Endodermal cell (in vitro differentiated cells): Measurements from ENCODE around the gene FAXC. TPM values are rescaled to one million over a fixed set of nuclear protein-coding genes. Genes with fewer than 3 reads are reported as not detected.

ENCODE experiments used
- DNase-seq: peaks from one replicate; pipeline ENCODE4 v3.0.0-alpha.2; 2017
- H3K27ac ChIP-seq: 2 replicates; pipeline ENCODE4 v1.5.1; 2013; ENCODE audit warnings: mild to moderate bottlenecking, low read depth, low read length, moderate library complexity
- H3K27me3 ChIP-seq: 2 replicates; pipeline ENCODE4 v1.6.1; 2013; ENCODE audit warnings: mild to moderate bottlenecking, low read length, moderate library complexity; ENCODE audit not compliant: insufficient read depth, control insufficient read depth, poor library complexity, severe bottlenecking
- H3K36me3 ChIP-seq: 2 replicates; pipeline ENCODE4 v1.7.0; 2013; ENCODE audit warnings: mild to moderate bottlenecking, low read length, moderate library complexity; ENCODE audit not compliant: control insufficient read depth, insufficient read depth
- H3K4me1 ChIP-seq: one replicate; pipeline ENCODE4 v1.7.0; 2013; ENCODE audit warnings: low read length; ENCODE audit not compliant: control insufficient read depth, insufficient read depth
- H3K4me3 ChIP-seq: 2 replicates; pipeline ENCODE4 v1.5.1; 2013; ENCODE audit warnings: mild to moderate bottlenecking, low read length, moderate library complexity
- H3K9ac ChIP-seq: 2 replicates; pipeline ENCODE4 v1.6.1; 2013; ENCODE audit warnings: mild to moderate bottlenecking, low read length, moderate library complexity; ENCODE audit not compliant: poor library complexity, severe bottlenecking; ENCODE audit errors: extremely low read depth
- H3K9me3 ChIP-seq: 2 replicates; pipeline ENCODE4 v1.6.1; 2013; ENCODE audit warnings: mild to moderate bottlenecking, low read length, moderate library complexity; ENCODE audit not compliant: control insufficient read depth
- H3K27ac Mint-ChIP-seq: 2 replicates; pipeline ENCODE4 v1.8.0; 2020; ENCODE audit warnings: mixed read lengths
- H3K27me3 Mint-ChIP-seq: 2 replicates; pipeline ENCODE4 v1.8.0; 2021; ENCODE audit warnings: mild to moderate bottlenecking, mixed read lengths; ENCODE audit not compliant: insufficient read depth
- H3K36me3 Mint-ChIP-seq: 2 replicates; pipeline ENCODE4 v1.8.0; 2020; ENCODE audit warnings: low read depth, mixed read lengths
- H3K4me1 Mint-ChIP-seq: 2 replicates; pipeline ENCODE4 v1.8.0; 2020; ENCODE audit warnings: mixed read lengths
- H3K4me3 Mint-ChIP-seq: 2 replicates; pipeline ENCODE4 v1.8.0; 2020; ENCODE audit warnings: mild to moderate bottlenecking, moderate library complexity, mixed read lengths
- H3K9me3 Mint-ChIP-seq: 2 replicates; pipeline ENCODE4 v1.8.0; 2020; ENCODE audit warnings: mild to moderate bottlenecking, mixed read lengths
- WGBS, 2 experiments: methylation state at CpG; one replicate each; pipeline versions ENCODE4 v1.1.5 to v1.1.7; 2013; ENCODE audit warnings: missing lambda C conversion rate in 2 of 2, mixed read lengths in 1 of 2; ENCODE audit not compliant: insufficient coverage in 1 of 2, insufficient read length in 1 of 2; 5-methylcytosine and 5-hydroxymethylcytosine counted together
- total RNA-seq, 2 donors: library from RNA; stranded (reverse); fragmentation: NEBNext Ultra II Directional in 1 of 2; extraction: Animal tissue kit (Norgen Biotek cat#: 25700) in 1 of 2; gene quantifications; 2 replicates in 1 of 2; 3 replicates in 1 of 2; pipeline ENCODE4 v1.2.1, GENCODE V29; 2021
- TF ChIP-seq, protein P1 (sequence below): fragments of 200-600 bp; sonication (generic); conservative IDR thresholded peaks from 2 replicates; pipeline ENCODE4 v1.5.0; 2021; ENCODE audit warnings: antibody characterized with exemption, mild to moderate bottlenecking

FAXC gene
- total RNA-seq, 2 donors from 2014 or later, result 8.8 to 19.5 TPM

DNA sequence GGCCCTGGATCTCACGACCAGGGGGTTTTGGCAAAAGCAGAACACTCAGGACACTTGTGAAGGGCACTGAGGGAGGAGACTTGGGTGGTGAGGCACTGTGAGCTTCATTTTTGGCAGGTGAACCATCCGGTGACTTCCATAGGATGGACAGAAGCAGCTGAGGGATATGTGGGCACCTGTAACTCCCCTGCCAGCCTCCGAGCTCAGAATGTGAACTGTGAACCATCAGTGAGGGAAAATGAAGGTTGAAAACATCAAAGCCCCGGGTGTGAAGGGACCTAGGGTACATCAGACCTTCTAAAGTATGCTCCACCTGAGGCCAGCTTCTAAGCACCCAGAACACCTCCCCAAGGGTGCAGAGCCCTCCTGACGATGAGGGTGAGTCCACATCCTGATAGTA is 53.2 kb downstream of the FAXC start:
- 90 to 100% methylated on average over 4 to 5 of the region's 5 CpGs for WGBS, 2 experiments
- H3K27me3 Mint-ChIP-seq, result no peaks in the 10 kb centered on the region
- no peaks in the 10 kb centered on the region for H3K36me3 Mint-ChIP-seq
- no peaks in the 10 kb centered on the region for H3K4me1 Mint-ChIP-seq
- H3K4me1 ChIP-seq, result no peaks in the 10 kb centered on the region
- H3K27ac ChIP-seq, result no peak overlapping the region
- no peak overlapping the region for H3K27ac Mint-ChIP-seq
- TF ChIP-seq, protein P1, sequence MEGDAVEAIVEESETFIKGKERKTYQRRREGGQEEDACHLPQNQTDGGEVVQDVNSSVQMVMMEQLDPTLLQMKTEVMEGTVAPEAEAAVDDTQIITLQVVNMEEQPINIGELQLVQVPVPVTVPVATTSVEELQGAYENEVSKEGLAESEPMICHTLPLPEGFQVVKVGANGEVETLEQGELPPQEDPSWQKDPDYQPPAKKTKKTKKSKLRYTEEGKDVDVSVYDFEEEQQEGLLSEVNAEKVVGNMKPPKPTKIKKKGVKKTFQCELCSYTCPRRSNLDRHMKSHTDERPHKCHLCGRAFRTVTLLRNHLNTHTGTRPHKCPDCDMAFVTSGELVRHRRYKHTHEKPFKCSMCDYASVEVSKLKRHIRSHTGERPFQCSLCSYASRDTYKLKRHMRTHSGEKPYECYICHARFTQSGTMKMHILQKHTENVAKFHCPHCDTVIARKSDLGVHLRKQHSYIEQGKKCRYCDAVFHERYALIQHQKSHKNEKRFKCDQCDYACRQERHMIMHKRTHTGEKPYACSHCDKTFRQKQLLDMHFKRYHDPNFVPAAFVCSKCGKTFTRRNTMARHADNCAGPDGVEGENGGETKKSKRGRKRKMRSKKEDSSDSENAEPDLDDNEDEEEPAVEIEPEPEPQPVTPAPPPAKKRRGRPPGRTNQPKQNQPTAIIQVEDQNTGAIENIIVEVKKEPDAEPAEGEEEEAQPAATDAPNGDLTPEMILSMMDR, result no peak
- no peaks in the 10 kb centered on the region for H3K27me3 ChIP-seq
- no peaks in the 10 kb centered on the region for H3K36me3 ChIP-seq
- H3K9ac ChIP-seq, result no peak overlapping the region
- no peaks in the 10 kb centered on the region for H3K9me3 ChIP-seq
- no peak for DNase-seq
- H3K9me3 Mint-ChIP-seq, result no peaks in the 10 kb centered on the region
- H3K4me3 Mint-ChIP-seq, result no peak overlapping the region
- H3K4me3 ChIP-seq, result no peak overlapping the region

DNA sequence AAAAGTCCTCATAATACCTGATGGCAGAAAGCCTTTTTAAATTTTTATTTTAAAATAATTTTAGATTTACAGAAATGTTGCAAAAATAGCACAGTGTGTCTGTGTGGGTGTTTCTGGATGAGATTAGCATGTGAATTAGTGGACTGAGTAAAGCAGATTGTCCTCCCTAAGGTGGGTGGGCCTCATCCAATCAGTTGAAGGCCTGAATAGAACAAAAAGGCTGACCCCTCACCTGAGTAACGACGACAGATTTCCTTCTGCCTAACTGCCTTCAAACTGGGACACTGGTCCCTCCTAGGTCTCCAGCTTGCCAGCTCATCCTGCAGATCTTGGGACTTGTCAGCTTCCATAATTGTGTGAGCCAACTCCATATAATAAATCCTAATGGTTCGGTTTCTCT is 54.2 kb downstream of the FAXC start:
- peaks cover 3% of the 10 kb centered on the region for H3K36me3 Mint-ChIP-seq
- H3K27me3 ChIP-seq, result no peaks in the 10 kb centered on the region
- no peak overlapping the region for H3K9ac ChIP-seq
- H3K4me3 ChIP-seq, result no peak overlapping the region
- no peak overlapping the region for H3K27ac ChIP-seq
- H3K27me3 Mint-ChIP-seq, result no peaks in the 10 kb centered on the region
- TF ChIP-seq, protein P1, result no peak
- WGBS, 2 experiments, result 86 to 94% methylated on average over 2 to 3 of the region's 3 CpGs
- H3K4me1 Mint-ChIP-seq, result no peaks in the 10 kb centered on the region
- H3K9me3 ChIP-seq, result no peaks in the 10 kb centered on the region
- no peaks in the 10 kb centered on the region for H3K9me3 Mint-ChIP-seq
- no peaks in the 10 kb centered on the region for H3K4me1 ChIP-seq
- H3K36me3 ChIP-seq, result no peaks in the 10 kb centered on the region
- H3K27ac Mint-ChIP-seq, result no peak overlapping the region
- H3K4me3 Mint-ChIP-seq, result no peak overlapping the region
- no peak for DNase-seq

DNA sequence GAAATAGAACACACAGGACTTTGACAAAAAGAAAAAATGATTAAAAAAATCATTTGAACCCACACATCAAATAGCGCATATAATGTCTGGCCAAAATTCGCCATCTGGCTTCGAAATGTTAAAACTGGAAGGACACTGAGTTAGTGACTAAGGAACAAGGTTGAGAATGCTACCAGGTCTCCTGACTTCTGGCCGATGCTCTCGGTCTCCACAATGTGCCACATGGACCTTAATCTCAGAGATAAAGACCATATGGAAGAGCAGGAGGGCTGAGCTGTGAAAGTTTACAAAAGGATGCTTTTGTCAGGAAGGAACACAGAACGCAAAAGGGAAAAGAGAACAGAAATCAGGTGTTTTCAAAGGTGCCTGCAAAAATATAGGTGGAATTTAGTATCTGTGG is 54.7 kb downstream of the FAXC start:
- WGBS, 2 experiments, result 94 to 95% methylated on average over 4 to 6 of the region's 6 CpGs
- Mint-ChIP-seq H3K27ac (no peak overlapping the region), H3K27me3 (no peaks in the 10 kb centered on the region), H3K4me3 (no peak overlapping the region), H3K36me3 (peaks cover 3% of the 10 kb centered on the region), H3K4me1 (no peaks in the 10 kb centered on the region), H3K9me3 (no peaks in the 10 kb centered on the region)
- H3K27ac ChIP-seq, result no peak overlapping the region
- no peaks in the 10 kb centered on the region for H3K27me3 ChIP-seq
- H3K9me3 ChIP-seq, result no peaks in the 10 kb centered on the region
- no peaks in the 10 kb centered on the region for H3K4me1 ChIP-seq
- no peak for DNase-seq
- no peak overlapping the region for H3K9ac ChIP-seq
- no peak overlapping the region for H3K4me3 ChIP-seq
- TF ChIP-seq, protein P1, result no peak
- peaks cover 3% of the 10 kb centered on the region for H3K36me3 ChIP-seq
